K562 (cell line): ENCODE measurements around the gene BICC1. TPM values are rescaled to one million over a fixed set of nuclear protein-coding genes. Genes with fewer than 3 reads are reported as not detected.

Experiments used
- ATAC-seq: fragments of 200-7000 bp; cut with Tn5 transposase; 3 replicates; pipeline ENCODE4 v1.9.1; 2020; ENCODE audit warnings: moderate library complexity
- BruUV-seq: library from RNA; stranded (reverse); fragments of 400-500 nt; replicated peaks from 2 replicates; lab custom pipeline; 2021; lab: Mats Ljungman, UMichigan
- CTCF ChIA-PET: fragments of 300-600 bp; formaldehyde crosslinking; extraction: SDS; loops from one replicate; lab custom pipeline; 2021; ENCODE audit warnings: low intra/inter-chr PET ratio; lab: Yijun Ruan, JAX
- POLR2A ChIA-PET: fragments of 300-600, 350-650 bp; sonication (Branson Sonifier 250); formaldehyde crosslinking; extraction: SDS; loops from one replicate; lab custom pipeline; 2021; ENCODE audit warnings: antibody characterized with exemption, inconsistent platforms; lab: Yijun Ruan, JAX
- DNase-seq, 4 experiments: peaks; one replicate each; pipeline versions ENCODE4 v3.0.0 to v3.0.0-alpha.2; 2011 to 2018; ENCODE audit warnings: low spot score in 3 of 4, mixed read lengths in 3 of 4; ENCODE audit errors: extremely low read depth in 1 of 4
- FAIRE-seq: peaks from 2 replicates; lab custom pipeline; 2011; peaks lifted over from hg19 to GRCh38; lab: Jason Lieb, UNC
- H2AFZ ChIP-seq: 2 replicates; pipeline ENCODE4 v1.6.0; 2011; ENCODE audit warnings: low read depth, low read length, control low read depth, inconsistent platforms
- H3K27ac ChIP-seq: fragments of 200-600 bp; 3 replicates; pipeline ENCODE4 v1.8.0; 2011; ENCODE audit warnings: low read depth, mild to moderate bottlenecking, control low read depth, inconsistent platforms, low read length, moderate library complexity, mixed read lengths; ENCODE audit errors: extremely low read depth
- H3K27me3 ChIP-seq, 2 experiments: fragments of 300-600 bp in 1 of 2; 2 replicates in 1 of 2; 3 replicates in 1 of 2; pipeline versions ENCODE4 v1.6.0 to v1.8.0; 2011; ENCODE audit warnings: inconsistent platforms in 2 of 2, low read length in 2 of 2, mild to moderate bottlenecking in 1 of 2, mixed read lengths in 1 of 2, moderate library complexity in 1 of 2; ENCODE audit not compliant: control insufficient read depth in 2 of 2, insufficient read depth in 2 of 2
- H3K36me3 ChIP-seq: fragments of 300-600 bp; 3 replicates; pipeline ENCODE4 v1.8.0; 2011; ENCODE audit warnings: mild to moderate bottlenecking, low read length, inconsistent platforms; ENCODE audit not compliant: control insufficient read depth, insufficient read depth
- H3K4me1 ChIP-seq, 2 experiments: fragments of 200-600 bp in 1 of 2; replicated peaks in 1 of 2; 2 replicates in 1 of 2; 3 replicates in 1 of 2; pipeline versions ENCODE4 v1.5.1 to v1.8.0; 2011; ENCODE audit warnings: inconsistent platforms in 2 of 2, low read length in 2 of 2, mild to moderate bottlenecking in 1 of 2, mixed read lengths in 1 of 2, moderate library complexity in 1 of 2; ENCODE audit not compliant: control insufficient read depth in 2 of 2, insufficient read depth in 2 of 2
- H3K4me2 ChIP-seq: 2 replicates; pipeline ENCODE4 v1.6.1; 2011; ENCODE audit warnings: low read length, control low read depth, inconsistent platforms, mixed read lengths; ENCODE audit not compliant: insufficient read depth
- H3K4me3 ChIP-seq: fragments of 200-600 bp; sonication (generic), shearing (Covaris generic); 2 replicates; pipeline ENCODE4 v1.5.1; 2016; ENCODE audit warnings: control low read depth, inconsistent platforms
- H3K79me2 ChIP-seq: fragments of 200-600 bp; 3 replicates; pipeline ENCODE4 v1.8.0; 2011; ENCODE audit warnings: low read length, inconsistent platforms; ENCODE audit not compliant: control insufficient read depth, insufficient read depth
- H3K9ac ChIP-seq, 2 experiments: 2 replicates each; pipeline versions ENCODE4 v1.6.0 to v1.6.1; 2011; ENCODE audit warnings: low read depth in 2 of 2, low read length in 2 of 2, control low read depth in 1 of 2, inconsistent platforms in 1 of 2, mild to moderate bottlenecking in 1 of 2, mixed read lengths in 1 of 2; ENCODE audit not compliant: insufficient read depth in 1 of 2
- H3K9me1 ChIP-seq: one replicate; pipeline ENCODE4 v1.6.0; 2011; ENCODE audit warnings: inconsistent platforms, mild to moderate bottlenecking, low read length, moderate library complexity; ENCODE audit not compliant: control insufficient read depth, insufficient read depth
- H3K9me3 ChIP-seq: replicated peaks from 2 replicates; pipeline ENCODE4 v1.5.1; 2011; ENCODE audit warnings: low read depth, low read length, inconsistent platforms; ENCODE audit not compliant: control insufficient read depth, insufficient read depth
- H4K20me1 ChIP-seq: replicated peaks from 2 replicates; pipeline ENCODE4 v1.6.1; 2011; ENCODE audit warnings: low read length, inconsistent platforms, mixed read lengths; ENCODE audit not compliant: control insufficient read depth, insufficient read depth
- ADNP ChIP-seq: fragments of 200-800 bp; sonication (Bioruptor generic); IDR thresholded peaks from 2 replicates; pipeline ENCODE4 v1.6.1; 2016; ENCODE audit warnings: missing genetic modification characterization, missing compliant biosample characterization
- ARNT ChIP-seq, 2 experiments: fragments of 450-650 bp; IDR thresholded peaks; 2 replicates each; pipeline ENCODE4 v1.6.1; 2016; ENCODE audit warnings: mild to moderate bottlenecking in 1 of 2
- ELF2 ChIP-seq: fragments of 250-450 bp; sonication (Bioruptor Pico); IDR thresholded peaks from 2 replicates; pipeline ENCODE4 v1.5.0; 2021; ENCODE audit warnings: mild to moderate bottlenecking
- LEF1 ChIP-seq: fragments of 450-650 bp; IDR thresholded peaks from 2 replicates; pipeline ENCODE4 v1.6.1; 2016; ENCODE audit warnings: mild to moderate bottlenecking
- NCOA4 ChIP-seq: fragments of 450-650 bp; IDR thresholded peaks from 2 replicates; pipeline ENCODE4 v1.6.1; 2018; ENCODE audit warnings: mild to moderate bottlenecking; ENCODE audit not compliant: partially characterized antibody
- PCBP1 ChIP-seq: fragments of 200-400 bp; formaldehyde crosslinking; IDR thresholded peaks from 2 replicates; pipeline ENCODE4 v1.6.1; 2018; ENCODE audit warnings: mild to moderate bottlenecking, low read depth, low read length; ENCODE audit not compliant: poor library complexity, severe bottlenecking
- PRMT5 ChIP-seq: sonication (generic); formaldehyde crosslinking; IDR thresholded peaks from 2 replicates; pipeline ENCODE4 v1.5.0; 2020; ENCODE audit warnings: missing genetic modification reagents
- PTTG1 ChIP-seq: fragments of 450-650 bp; IDR thresholded peaks from 2 replicates; pipeline ENCODE4 v1.6.1; 2016; ENCODE audit warnings: low read depth, mild to moderate bottlenecking, missing genetic modification characterization, missing compliant biosample characterization
- PYGO2 ChIP-seq: fragments of 450-650 bp; IDR thresholded peaks from 2 replicates; pipeline ENCODE4 v1.6.1; 2016; ENCODE audit warnings: mild to moderate bottlenecking, missing genetic modification characterization, moderate library complexity, missing compliant biosample characterization
- SUPT5H ChIP-seq: fragments of 450-650 bp; IDR thresholded peaks from 2 replicates; pipeline ENCODE4 v1.6.1; 2016
- TCF7 ChIP-seq: sonication (generic); IDR thresholded peaks from 2 replicates; pipeline ENCODE4 v1.6.1; 2016; ENCODE audit warnings: antibody characterized with exemption, borderline replicate concordance
- ZNF121 ChIP-seq: sonication (generic); formaldehyde crosslinking; conservative IDR thresholded peaks from 2 replicates; pipeline ENCODE4 v1.8.0; 2022; ENCODE audit warnings: missing genetic modification reagents
- ZNF134 ChIP-seq: fragments of 250-450 bp; sonication (Bioruptor Pico); conservative IDR thresholded peaks from 2 replicates; pipeline ENCODE4 v1.4.0; 2020
- ZNF232 ChIP-seq: sonication (generic); formaldehyde crosslinking; IDR thresholded peaks from 2 replicates; pipeline ENCODE4 v1.8.0; 2022; ENCODE audit warnings: mild to moderate bottlenecking, missing genetic modification reagents
- ZNF436 ChIP-seq: fragments of 250-450, 450-650 bp; sonication (Bioruptor Pico); formaldehyde crosslinking; IDR thresholded peaks from 2 replicates; pipeline ENCODE4 v1.7.0; 2020; ENCODE audit warnings: mild to moderate bottlenecking
- WGBS: fragments of 100-300 bp; shearing (Covaris generic); methylation state at CpG from one replicate; pipeline ENCODE4 v1.1.6; 2016; ENCODE audit warnings: low coverage, mixed read lengths; ENCODE audit not compliant: insufficient coverage; ENCODE audit errors: missing lambda C conversion rate; 5-methylcytosine and 5-hydroxymethylcytosine counted together
- in situ Hi-C: fragments of 300-500 bp; cut with MboI; formaldehyde crosslinking; loops from 4 replicates; pipeline ENCODE4 v1.15.0; 2018; ENCODE audit warnings: inconsistent platforms, mixed read lengths
- intact Hi-C: fragments of 100-400 bp; cut with micrococcal nuclease; formaldehyde crosslinking; loops from 2 replicates; pipeline ENCODE4 v1.14.2; 2022
- polyA plus RNA-seq, 8 experiments: library from polyadenylated mRNA; depleted of rRNA in 4 of 8; stranded (reverse) in 5 of 8; unstranded in 3 of 8; fragments of >200 nt; fragmentation: Nextera tagmentation in 2 of 8; fragmentation: Illumina TruSeq in 1 of 8; extraction: Ambion mirVana in 2 of 8; extraction: Trizol in 1 of 8; gene quantifications; 2 replicates each; pipeline versions ENCODE4 v1.2.1 to v1.2.3, GENCODE V29; 2011 to 2014; ENCODE audit warnings: inconsistent platforms in 1 of 8, missing spikeins in 1 of 8
- total RNA-seq, 7 experiments: library from RNA; depleted of rRNA in 6 of 7; stranded (reverse); fragments of >200 nt in 6 of 7; fragmentation: Illumina TruSeq in 2 of 7; extraction: Trizol in 2 of 7; gene quantifications; 2 replicates each; pipeline versions ENCODE4 v1.2.1 to v1.2.3, GENCODE V29; 2011 to 2021; ENCODE audit warnings: low replicate concordance in 1 of 7
- TF ChIP-seq, protein P1 (sequence below): IDR thresholded peaks from 2 replicates; pipeline ENCODE4 v1.6.1; 2016; ENCODE audit warnings: missing genetic modification characterization, missing compliant biosample characterization
- TF ChIP-seq, protein P2 (sequence below): fragments of 450-650 bp; IDR thresholded peaks from 2 replicates; pipeline ENCODE4 v1.6.1; 2018; ENCODE audit warnings: mild to moderate bottlenecking, low read depth; ENCODE audit not compliant: partially characterized antibody
- TF ChIP-seq, protein P3 (sequence below): conservative IDR thresholded peaks from 2 replicates; pipeline ENCODE4 v1.6.1; 2011; ENCODE audit warnings: low read depth, mild to moderate bottlenecking, low read length; ENCODE audit not compliant: control insufficient read depth

The BICC1 gene
- total and polyA plus RNA-seq, 9 of the 15 experiments (the other 6 are each of a cell fraction or from before 2014, with no cell fraction given), result not detected

DNA sequence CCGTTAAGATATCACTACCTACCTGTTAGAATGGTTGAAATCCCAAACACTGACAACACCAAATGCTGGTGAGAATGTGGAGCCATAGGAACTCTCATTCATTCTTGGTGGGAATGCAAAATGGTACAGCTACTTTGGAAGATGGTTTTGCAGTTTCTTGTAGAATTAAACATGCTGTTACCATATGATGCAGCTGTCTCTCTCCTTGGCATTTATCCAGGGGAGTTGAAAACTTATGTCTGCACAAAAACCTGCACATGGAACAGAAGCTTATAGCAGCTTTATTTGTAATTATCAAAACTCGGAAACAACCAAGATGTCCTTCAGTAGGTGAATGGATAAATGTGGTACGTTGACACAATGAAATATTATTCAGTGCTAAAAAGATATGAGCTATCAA is 199.5 kb downstream of the BICC1 start:
- in situ Hi-C loops, result no loop called here
- Histone ChIP-seq H3K9ac (no peak overlapping the region), H3K36me3 (no peaks in the 10 kb centered on the region), H3K27ac (no peak overlapping the region), H3K4me2 (no peak overlapping the region), H3K27me3 (no peaks in the 10 kb centered on the region), H4K20me1 (no peaks in the 10 kb centered on the region), H3K4me3 (no peak overlapping the region), H3K9me3 (no peaks in the 10 kb centered on the region; the same call in 1 of the 2 replicates), H2AFZ (no peak overlapping the region), H3K79me2 (no peaks in the 10 kb centered on the region), H3K9me1 (no peaks in the 10 kb centered on the region)
- ATAC-seq (no peak), DNase-seq (no peak), FAIRE-seq (no peak)
- ChIA-PET CTCF (no interaction called here), POLR2A (no interaction called here)
- no TSS peak for BruUV-seq
- TF ChIP-seq TCF7 (no peak), LEF1 (no peak), ZNF134 (CRISPR knock-in tag) (no peak), ARNT (IDR thresholded peaks at IDR 0.05) (no peak), PTTG1 (tag) (no peak), NCOA4 (no peak), PRMT5 (CRISPR knock-in tag) (no peak), PYGO2 (tag) (no peak), SUPT5H (no peak), ZNF121 (no peak), ELF2 (CRISPR knock-in tag) (no peak), ZNF436 (no peak), ZNF232 (CRISPR knock-in tag) (no peak), PCBP1 (no peak), ADNP (tag) (no peak)
- TF ChIP-seq, protein P1, sequence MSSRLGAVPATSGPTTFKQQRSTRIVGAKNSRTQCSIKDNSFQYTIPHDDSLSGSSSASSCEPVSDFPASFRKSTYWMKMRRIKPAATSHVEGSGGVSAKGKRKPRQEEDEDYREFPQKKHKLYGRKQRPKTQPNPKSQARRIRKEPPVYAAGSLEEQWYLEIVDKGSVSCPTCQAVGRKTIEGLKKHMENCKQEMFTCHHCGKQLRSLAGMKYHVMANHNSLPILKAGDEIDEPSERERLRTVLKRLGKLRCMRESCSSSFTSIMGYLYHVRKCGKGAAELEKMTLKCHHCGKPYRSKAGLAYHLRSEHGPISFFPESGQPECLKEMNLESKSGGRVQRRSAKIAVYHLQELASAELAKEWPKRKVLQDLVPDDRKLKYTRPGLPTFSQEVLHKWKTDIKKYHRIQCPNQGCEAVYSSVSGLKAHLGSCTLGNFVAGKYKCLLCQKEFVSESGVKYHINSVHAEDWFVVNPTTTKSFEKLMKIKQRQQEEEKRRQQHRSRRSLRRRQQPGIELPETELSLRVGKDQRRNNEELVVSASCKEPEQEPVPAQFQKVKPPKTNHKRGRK (tag), result no peak
- TF ChIP-seq, protein P2, sequence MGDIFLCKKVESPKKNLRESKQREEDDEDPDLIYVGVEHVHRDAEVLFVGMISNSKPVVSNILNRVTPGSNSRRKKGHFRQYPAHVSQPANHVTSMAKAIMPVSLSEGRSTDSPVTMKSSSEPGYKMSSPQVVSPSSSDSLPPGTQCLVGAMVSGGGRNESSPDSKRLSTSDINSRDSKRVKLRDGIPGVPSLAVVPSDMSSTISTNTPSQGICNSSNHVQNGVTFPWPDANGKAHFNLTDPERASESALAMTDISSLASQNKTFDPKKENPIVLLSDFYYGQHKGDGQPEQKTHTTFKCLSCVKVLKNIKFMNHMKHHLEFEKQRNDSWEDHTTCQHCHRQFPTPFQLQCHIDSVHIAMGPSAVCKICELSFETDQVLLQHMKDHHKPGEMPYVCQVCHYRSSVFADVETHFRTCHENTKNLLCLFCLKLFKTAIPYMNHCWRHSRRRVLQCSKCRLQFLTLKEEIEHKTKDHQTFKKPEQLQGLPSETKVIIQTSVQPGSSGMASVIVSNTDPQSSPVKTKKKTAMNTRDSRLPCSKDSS, result no peak
- TF ChIP-seq, protein P3, sequence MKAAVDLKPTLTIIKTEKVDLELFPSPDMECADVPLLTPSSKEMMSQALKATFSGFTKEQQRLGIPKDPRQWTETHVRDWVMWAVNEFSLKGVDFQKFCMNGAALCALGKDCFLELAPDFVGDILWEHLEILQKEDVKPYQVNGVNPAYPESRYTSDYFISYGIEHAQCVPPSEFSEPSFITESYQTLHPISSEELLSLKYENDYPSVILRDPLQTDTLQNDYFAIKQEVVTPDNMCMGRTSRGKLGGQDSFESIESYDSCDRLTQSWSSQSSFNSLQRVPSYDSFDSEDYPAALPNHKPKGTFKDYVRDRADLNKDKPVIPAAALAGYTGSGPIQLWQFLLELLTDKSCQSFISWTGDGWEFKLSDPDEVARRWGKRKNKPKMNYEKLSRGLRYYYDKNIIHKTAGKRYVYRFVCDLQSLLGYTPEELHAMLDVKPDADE, result no peak
- TF ChIP-seq, all 486 proteins: peak for 0
- intact Hi-C loops, result no loop called here
- no peaks in the 10 kb centered on the region for H3K4me1 ChIP-seq
- 0% methylated on average over 3 of the region's 3 CpGs for WGBS
